ENCODE results near the gene LPAR2. TPM values are rescaled to one million over a fixed set of nuclear protein-coding genes. Genes with fewer than 3 reads are reported as not detected.
A peak's percentile ranks its signal among the peaks of the same experiment; 100 is the strongest.

LPAR2 gene
- total and polyA plus RNA-seq, 2 experiments from 2014 or later, result 39.4 to 63.1 TPM

GRCh38 chr19:19619181-19619848 is 8.7 kb downstream of the LPAR2 start:
- 0 out of 2 replicates have a peak, but pooled peaks cover 4% of the 10 kb centered on the region for H4K20me1 ChIP-seq (replicated peaks; ENCODE audit: insufficient read depth)
- Mint-ChIP-seq H3K27me3 (ENCODE audit: insufficient read depth, low read depth, poor library complexity) (peaks cover 22% of the 10 kb centered on the region), H3K36me3 (ENCODE audit: low read depth) (peaks cover 18% of the 10 kb centered on the region), H3K4me1 (peaks cover 9% of the 10 kb centered on the region; the same call in 2 of the 3 replicates), H3K4me3 (peak overlapping the region; percentile 76), H3K9me3 (no peaks in the 10 kb centered on the region; the same call in 2 of the 3 replicates), H3K27ac (no peak overlapping the region)
- peaks cover 7% of the 10 kb centered on the region; the same call in 1 of the 2 replicates for H3K27me3 ChIP-seq (ENCODE audit: insufficient read depth)
- H3K9me2 ChIP-seq (ENCODE audit: insufficient read depth), result no peaks in the 10 kb centered on the region
- H3F3A ChIP-seq (replicated peaks; ENCODE audit: low read depth), result 0 out of 2 replicates have a peak, but pooled peaks cover 3% of the 10 kb centered on the region
- DNase-seq (ENCODE audit: low spot score) (peak; percentile 26), ATAC-seq (peak; percentile 6)
- no peak overlapping the region for H3K27ac ChIP-seq (ENCODE audit: low read depth)
- H3K79me2 ChIP-seq (replicated peaks; ENCODE audit: insufficient read depth), result no peaks in the 10 kb centered on the region
- no peaks in the 10 kb centered on the region; the same call in 1 of the 2 replicates for H3K4me1 ChIP-seq (ENCODE audit: insufficient read depth)
- no peak overlapping the region; the same call in 1 of the 2 replicates for H2AFZ ChIP-seq
- peak overlapping the region; percentile 59 for H3K4me3 ChIP-seq
- peak overlapping the region; percentile 85 for H3K4me2 ChIP-seq
- 0 out of 2 replicates have a peak, but pooled peaks cover 4% of the 10 kb centered on the region for H3K36me3 ChIP-seq (ENCODE audit: insufficient read depth)
- TF ChIP-seq ETS1 (IDR thresholded peaks at IDR 0.05), result no peak
- no peak for TF ChIP-seq NANOG (IDR thresholded peaks at IDR 0.05; ENCODE audit: borderline replicate concordance)
- TF ChIP-seq POLR2AphosphoS5 (IDR thresholded peaks at IDR 0.05; ENCODE audit: low read depth), result no peak

- Histone ChIP-seq H3K27me3 (ENCODE audit: insufficient read depth) (peaks cover 7% of the 10 kb centered on the region; the same call in 1 of the 2 replicates), H3K9me2 (ENCODE audit: insufficient read depth) (no peaks in the 10 kb centered on the region), H3K79me2 (replicated peaks; ENCODE audit: insufficient read depth) (no peaks in the 10 kb centered on the region), H3K4me2 (peak within 1 kb of the TSS; percentile 90), H3K27ac (ENCODE audit: low read depth) (no peak within 1 kb of the TSS), H3K4me1 (ENCODE audit: insufficient read depth) (no peaks in the 10 kb centered on the region; the same call in 1 of the 2 replicates), H4K20me1 (replicated peaks; ENCODE audit: insufficient read depth) (0 out of 2 replicates have a peak, but pooled peaks cover 4% of the 10 kb centered on the region), H3K36me3 (ENCODE audit: insufficient read depth) (0 out of 2 replicates have a peak, but pooled peaks cover under 1% of the 10 kb centered on the region), H2AFZ (peak within 1 kb of the TSS; percentile 98), H3F3A (replicated peaks; ENCODE audit: low read depth) (0 out of 2 replicates have a peak, but pooled peaks cover 3% of the 10 kb centered on the region), H3K4me3 (peak within 1 kb of the TSS; percentile 78)
- TF ChIP-seq POLR2AphosphoS5 (IDR thresholded peaks at IDR 0.05; ENCODE audit: low read depth) (peak; percentile 48; the same call in 1 of the 2 replicates), CREB1 (CRISPR knock-in tag; IDR thresholded peaks at IDR 0.05; ENCODE audit: low read depth) (peak; percentile 24; the same call in 1 of the 2 replicates), STAT1 (IDR thresholded peaks at IDR 0.05; ENCODE audit: unreplicated experiment) (no peak)
- Mint-ChIP-seq H3K9me3 (no peaks in the 10 kb centered on the region; the same call in 2 of the 3 replicates), H3K27ac (no peak within 1 kb of the TSS), H3K36me3 (ENCODE audit: low read depth) (peaks cover 9% of the 10 kb centered on the region), H3K4me3 (peak within 1 kb of the TSS; percentile 76), H3K27me3 (ENCODE audit: insufficient read depth, low read depth, poor library complexity) (peaks cover 22% of the 10 kb centered on the region), H3K4me1 (peaks cover 9% of the 10 kb centered on the region; the same call in 2 of the 3 replicates)
- ATAC-seq (peak; percentile 96), DNase-seq (ENCODE audit: low spot score) (peak; percentile 99)
Observed at GRCh38 chr19:19618219-19619051, 9.6 kb downstream of the LPAR2 start, which contains the start of gene PBX4. Gene PBX4 (minus strand): TSS chr19:19618687. CDS start chr19:19618629, 58 bp downstream.

Data from GM23338 (cell line).